Activated CD8-positive, alpha-beta memory T cell treated with anti-CD3 and anti-CD28 coated beads, Interleukin-2, amount 10 ng/mL, durations not matched to agents 7 days and 5 days (primary cell): ENCODE measurements around the gene FKBP8. TPM values are rescaled to one million over a fixed set of nuclear protein-coding genes. Genes with fewer than 3 reads are reported as not detected.
"Not testable (repeated sequence)": the region's sequence is repeated elsewhere in the genome, so short reads cannot be mapped to it uniquely, and the experiment has no call there.

Experiments used
- ATAC-seq: fragments of 150-1000 bp; cut with Tn5 transposase; one replicate; pipeline ENCODE4 v1.10.0; 2021; ENCODE audit warnings: moderate library complexity
- CTCF ChIA-PET: fragments of 350-600 bp; sonication (Branson Sonifier 250); formaldehyde crosslinking; loops from one replicate; lab custom pipeline; 2021; ENCODE audit warnings: antibody characterized with exemption; lab: Charles Lee
- DNase-seq: peaks from one replicate; pipeline ENCODE4 v3.0.0-alpha.2; 2020
- H3K27ac Mint-ChIP-seq: one replicate; pipeline ENCODE4 v1.8.0; 2021; ENCODE audit warnings: mild to moderate bottlenecking, mixed read lengths
- H3K27me3 Mint-ChIP-seq: one replicate; pipeline ENCODE4 v1.8.0; 2021; ENCODE audit warnings: mixed read lengths
- H3K36me3 Mint-ChIP-seq: one replicate; pipeline ENCODE4 v1.8.0; 2021; ENCODE audit warnings: mild to moderate bottlenecking, mixed read lengths
- H3K4me1 Mint-ChIP-seq: one replicate; pipeline ENCODE4 v1.8.0; 2021; ENCODE audit warnings: mixed read lengths
- H3K4me3 Mint-ChIP-seq: one replicate; pipeline ENCODE4 v1.8.0; 2021; ENCODE audit warnings: mild to moderate bottlenecking, moderate library complexity, mixed read lengths
- H3K9me3 Mint-ChIP-seq: one replicate; pipeline ENCODE4 v1.8.0; 2022; ENCODE audit warnings: low read depth, mixed read lengths
- total RNA-seq, 2 experiments: library from RNA; stranded (reverse); gene quantifications; one replicate each; pipeline ENCODE4 v1.2.3, GENCODE V29; 2021

The FKBP8 gene
- total RNA-seq, 2 experiments from 2014 or later, result 220 to 286 TPM

DNA sequence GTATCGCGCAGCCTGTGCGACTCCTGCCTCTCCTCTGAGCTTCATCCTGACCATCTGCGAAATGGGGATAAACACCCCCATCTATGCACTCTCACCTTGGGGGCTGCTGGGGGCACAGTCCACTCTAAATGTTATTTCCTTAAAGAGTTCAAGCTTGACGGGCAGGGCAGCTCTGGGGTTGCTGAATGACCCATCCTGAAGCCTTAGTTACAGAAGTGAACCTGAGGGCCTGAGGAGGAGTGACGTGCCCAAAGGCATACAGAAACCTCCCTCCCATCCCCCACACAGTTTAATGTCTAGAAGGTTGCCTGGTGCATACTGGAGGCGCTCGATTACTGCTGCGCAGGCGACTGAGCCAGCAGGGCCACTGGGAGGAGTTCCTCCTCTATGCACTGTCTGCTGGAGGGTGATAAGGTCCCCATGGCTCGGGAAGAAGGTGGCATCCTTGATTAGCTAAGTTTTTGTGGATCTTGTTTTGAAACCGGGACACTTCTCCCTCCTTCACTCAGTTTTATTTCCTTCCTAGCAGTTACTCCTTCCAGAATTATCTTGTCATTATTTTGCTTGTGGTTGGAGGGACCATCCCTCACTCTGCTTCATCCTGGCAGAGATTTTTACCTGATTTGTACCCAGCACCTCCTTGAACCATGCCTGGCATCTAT is 572 bp upstream of the FKBP8 start:
- CTCF ChIA-PET, result interaction anchor here (0.6 to 5.4 kb wide), 27 partner anchors 8 to 457 kb away, joined by 3 to 48 read pairs (median 3); partner anchors contain the start of genes ELL, IL12RB1, KXD1 and UBA52
- DNase-seq (peak; percentile 92), ATAC-seq (peak; percentile 86)
- Mint-ChIP-seq H3K36me3 (peaks cover 12% of the 10 kb centered on the region), H3K9me3 (no peaks in the 10 kb centered on the region), H3K4me1 (peaks cover 27% of the 10 kb centered on the region), H3K27ac (peak overlapping the region; percentile 98), H3K27me3 (no peaks in the 10 kb centered on the region), H3K4me3 (peak overlapping the region; percentile 88)

DNA sequence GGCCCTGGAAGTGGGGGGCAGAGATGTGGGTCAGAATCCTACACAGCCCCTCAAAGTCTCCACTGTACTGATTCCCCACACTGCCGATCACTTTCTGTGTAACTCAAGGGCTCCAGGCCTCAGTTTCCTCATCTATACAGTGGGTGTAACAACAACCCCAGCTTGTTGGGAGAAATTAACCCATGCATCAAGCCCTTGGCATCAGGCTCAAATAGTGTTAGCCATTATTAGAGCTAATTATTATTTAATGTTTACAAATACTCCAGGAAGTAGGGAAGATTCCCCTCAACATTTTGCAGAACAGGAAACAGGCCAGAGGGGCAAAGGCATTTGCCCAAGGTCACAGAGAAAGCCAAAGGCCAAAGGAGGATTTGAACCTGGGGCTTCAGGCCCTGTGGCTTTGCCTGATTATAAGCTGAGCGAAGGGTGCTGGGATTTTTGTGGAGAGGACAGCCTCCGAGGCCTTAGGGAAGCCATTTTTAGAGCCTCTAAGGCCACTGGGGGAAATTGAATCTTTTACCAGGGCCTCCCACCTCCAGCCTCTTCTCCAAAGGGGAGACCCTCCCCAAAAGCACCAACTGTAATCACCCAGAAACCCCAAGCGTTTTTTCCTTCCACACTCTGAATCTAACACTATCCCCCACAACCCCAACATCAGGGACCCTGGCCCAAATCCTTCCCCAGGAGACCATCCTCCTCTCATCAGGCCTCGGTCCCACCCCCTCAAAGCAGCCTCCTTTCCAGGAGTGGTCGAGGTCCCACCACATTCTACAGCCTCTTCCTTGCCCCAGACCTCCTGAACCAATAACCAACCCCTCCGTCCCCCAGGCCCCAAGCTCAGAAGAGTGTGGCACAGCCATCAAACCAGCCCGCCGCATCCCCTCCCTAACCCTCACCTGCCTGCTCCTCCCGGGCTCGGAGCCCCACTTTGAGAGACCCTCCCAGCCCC is 1.1 kb downstream of the FKBP8 start:
- no peaks in the 10 kb centered on the region for H3K27me3 Mint-ChIP-seq
- H3K36me3 Mint-ChIP-seq, result peaks cover 12% of the 10 kb centered on the region
- no peaks in the 10 kb centered on the region for H3K9me3 Mint-ChIP-seq
- CTCF ChIA-PET, result interaction anchor here (0.7 to 2.0 kb wide), 7 partner anchors 11 to 65 kb away, joined by 3 to 8 read pairs (median 4); partner anchors contain the start of gene ELL
- H3K27ac Mint-ChIP-seq, result peak overlapping the region; percentile 90
- ATAC-seq, result no peak
- DNase-seq, result peak; percentile 51
- peaks cover 27% of the 10 kb centered on the region for H3K4me1 Mint-ChIP-seq
- H3K4me3 Mint-ChIP-seq, result peak overlapping the region; percentile 84

DNA sequence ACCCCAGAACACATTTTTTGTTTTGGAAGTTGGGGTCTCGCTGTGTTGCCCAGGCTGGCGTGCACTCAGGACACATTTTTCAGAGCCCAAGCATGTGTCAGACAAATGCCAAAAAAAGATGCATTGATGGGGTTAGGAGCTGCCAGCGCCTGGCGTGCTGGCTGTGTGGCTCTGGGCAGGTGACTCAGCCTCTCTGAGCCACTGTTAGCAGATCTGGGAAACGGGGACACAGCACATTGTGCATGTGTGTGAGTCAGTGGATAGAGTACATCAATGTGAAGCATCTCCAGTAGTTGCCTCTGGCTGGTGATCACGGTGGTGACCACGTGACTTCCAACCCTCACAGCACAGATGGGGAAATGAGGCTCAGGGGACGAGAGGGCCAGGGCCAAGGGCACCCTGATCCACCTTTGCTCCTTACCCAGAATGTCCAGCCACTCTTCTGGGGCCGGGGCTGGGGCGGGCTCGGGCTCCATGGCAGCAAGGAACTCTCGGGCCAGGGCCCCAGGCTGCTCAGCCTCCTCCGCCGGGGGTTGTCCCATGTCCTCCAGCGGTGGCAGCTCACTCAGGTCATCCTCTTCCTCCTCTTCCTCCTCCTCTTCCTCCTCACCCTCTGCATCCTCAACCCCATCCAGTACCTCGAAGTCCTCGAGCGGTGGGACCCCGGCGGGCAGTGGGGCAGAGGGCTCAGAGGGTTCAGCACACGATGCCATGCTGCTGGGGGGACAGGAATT is 1.9 kb downstream of the FKBP8 start:
- Mint-ChIP-seq H3K27ac (peak overlapping the region; percentile 34), H3K9me3 (no peaks in the 10 kb centered on the region), H3K27me3 (no peaks in the 10 kb centered on the region), H3K4me3 (peak overlapping the region; percentile 23), H3K36me3 (peaks cover 15% of the 10 kb centered on the region), H3K4me1 (peaks cover 27% of the 10 kb centered on the region)
- ATAC-seq (no peak), DNase-seq (no peak)
- CTCF ChIA-PET, result interaction anchor here (1.0 to 2.0 kb wide), 4 partner anchors 21 to 64 kb away, joined by 3 to 8 read pairs (median 4); no protein-coding TSS in a partner anchor

DNA sequence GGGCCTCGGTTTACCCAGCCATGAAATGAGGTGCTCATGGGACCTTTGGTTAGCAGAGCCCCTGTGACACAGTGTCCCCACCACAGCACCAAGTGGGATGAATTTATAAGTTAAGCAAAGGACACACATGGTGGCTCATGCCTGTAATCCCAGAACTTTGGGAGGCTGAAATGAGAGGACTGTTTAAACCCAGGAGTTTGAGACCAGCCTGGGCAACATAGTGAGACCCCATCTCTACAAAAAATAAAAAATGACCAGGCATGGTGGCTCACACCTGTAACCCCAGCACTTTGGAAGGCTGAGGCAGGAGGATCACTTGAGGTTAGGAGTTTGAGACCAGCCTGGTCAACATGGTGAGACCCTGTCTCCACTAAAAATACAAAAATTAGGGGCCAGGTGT is 3.2 kb downstream of the FKBP8 start:
- not testable (repeated sequence) for H3K9me3 Mint-ChIP-seq

DNA sequence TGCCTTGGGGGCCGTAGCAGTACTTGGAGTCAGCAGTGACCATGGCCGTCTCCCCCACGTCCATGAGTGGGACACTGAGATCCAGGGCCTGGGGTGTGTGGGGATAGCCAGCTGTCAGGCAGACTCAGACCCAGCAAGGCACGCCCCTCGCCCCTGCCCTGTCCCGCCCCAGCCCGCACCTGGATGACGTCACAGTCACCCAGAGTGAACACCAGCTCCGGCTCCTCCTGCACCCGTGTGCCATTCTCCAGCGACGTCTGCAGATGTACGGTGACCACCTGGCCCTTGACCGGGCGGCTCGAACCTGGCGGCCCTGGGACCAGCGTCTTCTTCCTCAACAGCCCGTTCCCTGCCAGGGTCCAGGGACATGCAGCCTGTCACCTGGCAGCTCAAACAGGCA is 4.0 kb downstream of the FKBP8 start:
- Mint-ChIP-seq H3K9me3 (no peaks in the 10 kb centered on the region), H3K4me3 (no peak overlapping the region), H3K27ac (no peak overlapping the region), H3K4me1 (peaks cover 21% of the 10 kb centered on the region), H3K36me3 (peaks cover 15% of the 10 kb centered on the region), H3K27me3 (no peaks in the 10 kb centered on the region)
- CTCF ChIA-PET, result interaction anchor here (1.0 to 1.5 kb wide), 2 partner anchors 17 to 68 kb away, joined by 3 read pairs; partner anchors contain the start of gene ELL
- ATAC-seq, result no peak
- no peak for DNase-seq

More for the DNA sequence above, 3.2 kb downstream of the FKBP8 start:
- DNase-seq, H3K27ac Mint-ChIP-seq, H3K4me3 Mint-ChIP-seq, H3K27me3 Mint-ChIP-seq, ATAC-seq: not testable (repeated sequence)
- Mint-ChIP-seq H3K4me1 (peaks cover 26% of the 10 kb centered on the region), H3K36me3 (peaks cover 15% of the 10 kb centered on the region)
- CTCF ChIA-PET, result interaction anchor here (1.0 kb wide), 1 partner anchor 18 kb away, joined by 3 read pairs; the partner anchor contains the start of gene ELL

DNA sequence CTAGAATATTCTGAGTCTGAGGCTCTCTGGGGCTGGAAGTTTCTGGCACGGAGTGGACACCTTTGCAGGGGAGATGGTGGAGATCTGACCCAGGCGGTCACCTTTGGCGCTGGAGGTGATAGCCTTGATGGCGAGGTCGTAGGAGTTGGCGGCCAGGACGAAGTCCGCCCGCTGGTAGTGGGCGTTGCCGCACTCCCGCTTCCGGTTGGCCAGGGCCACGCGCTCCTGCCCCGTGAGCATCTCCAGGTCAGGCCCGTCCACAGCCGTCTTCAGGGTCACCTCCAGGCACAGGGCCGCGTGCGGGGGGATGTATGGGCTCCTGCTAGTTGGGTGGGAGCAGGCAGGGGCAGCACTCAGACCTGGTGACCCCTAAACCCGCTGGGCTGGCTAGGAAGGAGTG is 5.3 kb downstream of the FKBP8 start:
- ATAC-seq, result no peak
- DNase-seq, result no peak
- Mint-ChIP-seq H3K4me3 (no peak overlapping the region), H3K4me1 (peaks cover 14% of the 10 kb centered on the region), H3K9me3 (no peaks in the 10 kb centered on the region), H3K27ac (no peak overlapping the region), H3K27me3 (no peaks in the 10 kb centered on the region), H3K36me3 (peaks cover 15% of the 10 kb centered on the region)
- CTCF ChIA-PET, result interaction anchor here (0.6 kb wide), 1 partner anchor 24 kb away, joined by 3 read pairs; no protein-coding TSS in a partner anchor

DNA sequence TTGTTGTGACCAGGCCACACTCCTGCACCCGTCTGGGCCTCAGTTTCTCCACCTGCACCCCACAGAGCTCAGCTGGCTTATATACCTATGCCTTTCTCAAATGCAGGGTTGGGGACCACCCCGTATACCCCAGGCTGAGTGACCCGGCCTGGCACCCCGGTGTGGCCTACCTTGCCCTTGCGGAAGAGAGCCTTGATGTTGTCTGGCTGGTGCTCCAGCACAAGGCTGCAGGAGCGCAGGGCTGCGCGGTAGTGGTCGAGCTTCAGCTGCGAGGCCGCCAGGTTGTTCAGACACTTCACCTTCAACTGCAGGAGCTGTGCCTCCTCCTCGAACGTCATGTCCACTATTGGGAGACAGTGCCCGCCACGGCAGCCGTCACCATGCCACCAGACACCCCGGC is 5.9 kb downstream of the FKBP8 start:
- DNase-seq (no peak), ATAC-seq (no peak)
- CTCF ChIA-PET, result no interaction called here
- no peak overlapping the region for H3K4me3 Mint-ChIP-seq
- peaks cover 12% of the 10 kb centered on the region for H3K4me1 Mint-ChIP-seq
- peaks cover 18% of the 10 kb centered on the region for H3K36me3 Mint-ChIP-seq
- H3K27ac Mint-ChIP-seq, result no peak overlapping the region
- no peaks in the 10 kb centered on the region for H3K27me3 Mint-ChIP-seq
- H3K9me3 Mint-ChIP-seq, result no peaks in the 10 kb centered on the region

DNA sequence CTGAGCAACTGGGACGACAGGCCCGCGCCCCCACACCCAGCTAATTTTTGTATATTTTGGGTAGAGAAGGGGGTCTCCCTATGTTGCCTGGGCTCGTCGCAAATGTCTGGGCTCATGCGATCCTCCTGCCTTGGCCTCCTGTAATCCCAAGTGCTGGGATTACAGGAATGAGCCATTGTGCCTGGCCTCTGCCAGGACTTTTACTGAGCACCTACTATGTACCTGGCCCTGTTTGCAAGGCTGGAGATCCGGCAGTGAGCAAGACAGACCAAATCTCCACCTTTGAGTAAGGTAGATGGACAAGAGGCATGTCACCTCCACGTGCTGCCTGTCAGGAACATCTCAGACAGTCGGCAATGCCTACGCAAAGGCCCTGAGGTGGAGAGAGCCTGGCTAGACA is 6.9 kb downstream of the FKBP8 start:
- Mint-ChIP-seq H3K4me1 (peaks cover 6% of the 10 kb centered on the region), H3K27ac (no peak overlapping the region), H3K9me3 (no peaks in the 10 kb centered on the region), H3K27me3 (no peaks in the 10 kb centered on the region), H3K36me3 (peaks cover 22% of the 10 kb centered on the region), H3K4me3 (no peak overlapping the region)
- DNase-seq (no peak), ATAC-seq (no peak)
- CTCF ChIA-PET, result interaction anchor here (0.6 to 1.4 kb wide), 2 partner anchors 54 to 1059 kb away, joined by 3 to 6 read pairs; no protein-coding TSS in a partner anchor

DNA sequence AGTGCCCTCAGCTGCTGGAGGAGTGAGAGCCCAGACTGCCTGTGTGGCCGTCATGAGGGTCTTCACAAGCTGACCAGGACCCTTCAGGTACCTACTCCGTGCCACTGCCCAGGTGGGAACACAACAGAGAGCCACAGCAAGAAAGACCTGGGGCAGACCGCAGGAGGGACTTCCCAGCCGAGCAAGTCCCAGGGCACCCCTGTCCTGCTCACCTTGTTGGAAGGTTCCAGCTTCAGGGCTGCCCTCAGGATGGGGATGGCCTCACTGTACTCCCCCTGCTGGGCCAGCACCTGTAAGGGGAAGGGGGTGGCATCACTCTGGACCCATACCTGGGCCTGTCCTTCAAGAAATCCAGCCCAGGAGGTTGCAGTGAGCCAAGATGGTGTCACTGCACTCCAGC is 10.3 kb downstream of the FKBP8 start:
- H3K27me3 Mint-ChIP-seq, result no peaks in the 10 kb centered on the region
- no peak for ATAC-seq
- peaks cover 14% of the 10 kb centered on the region for H3K36me3 Mint-ChIP-seq
- CTCF ChIA-PET, result no interaction called here
- no peak for DNase-seq
- H3K4me1 Mint-ChIP-seq, result no peaks in the 10 kb centered on the region
- no peaks in the 10 kb centered on the region for H3K9me3 Mint-ChIP-seq
- no peak overlapping the region for H3K27ac Mint-ChIP-seq
- no peak overlapping the region for H3K4me3 Mint-ChIP-seq

DNA sequence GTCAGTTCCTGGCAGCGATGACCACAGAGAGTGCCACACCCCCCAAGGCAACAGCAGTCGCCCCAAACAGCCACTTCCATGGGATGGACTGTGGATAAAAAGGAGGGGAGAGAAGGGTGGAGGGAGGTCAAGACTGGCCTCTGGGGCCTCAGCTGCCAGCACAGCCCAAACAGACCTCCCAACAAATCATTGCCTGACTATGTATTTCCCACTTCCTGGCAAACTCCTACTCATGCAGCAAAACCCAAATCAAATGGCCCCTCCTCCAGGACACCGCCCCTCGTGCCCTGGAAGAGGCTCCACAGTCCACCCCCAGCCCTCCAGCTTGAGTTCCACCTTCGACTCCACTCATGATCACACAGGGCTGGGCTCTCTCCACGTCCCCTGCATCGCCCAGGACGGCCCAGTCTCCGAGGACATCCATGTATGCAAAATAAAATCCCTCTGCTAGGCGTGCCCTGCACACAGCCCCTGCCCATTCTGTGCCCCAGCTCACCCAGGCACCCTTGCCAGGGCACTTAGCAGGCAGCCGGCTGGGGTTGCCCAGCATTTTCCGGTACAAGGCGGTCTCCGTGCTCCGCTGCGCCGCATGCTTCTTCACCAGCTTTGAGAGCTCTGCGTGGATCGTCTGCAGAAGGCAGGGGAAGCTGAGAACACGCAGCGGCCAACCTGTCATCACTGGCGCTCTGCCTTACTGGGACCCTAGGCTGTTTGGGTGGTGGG is 11.0 kb downstream of the FKBP8 start:
- Mint-ChIP-seq H3K4me3 (no peak overlapping the region), H3K36me3 (peaks cover 14% of the 10 kb centered on the region), H3K9me3 (no peaks in the 10 kb centered on the region), H3K4me1 (no peaks in the 10 kb centered on the region), H3K27ac (no peak overlapping the region), H3K27me3 (no peaks in the 10 kb centered on the region)
- CTCF ChIA-PET, result no interaction called here
- DNase-seq, result no peak
- ATAC-seq, result peak; percentile 16

DNA sequence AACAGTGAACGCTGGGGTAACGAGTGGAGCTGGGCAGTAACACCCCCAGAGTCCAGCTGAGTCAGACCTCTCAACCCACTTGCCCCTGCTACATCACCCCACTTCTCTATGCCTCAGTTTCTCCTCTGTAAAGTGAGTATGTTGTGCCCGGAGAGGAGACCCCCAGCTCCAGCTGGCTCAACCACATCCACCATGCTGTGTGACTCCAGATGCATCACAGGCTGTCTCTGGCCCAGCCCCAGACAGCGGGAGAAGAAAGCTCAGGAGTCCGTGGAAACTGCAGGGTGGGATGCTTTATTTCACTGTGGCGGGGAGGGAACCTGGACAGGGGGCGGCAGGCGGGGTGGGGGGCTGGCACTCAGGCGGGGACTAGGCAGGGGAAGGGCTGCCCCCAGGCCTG is 11.9 kb downstream of the FKBP8 start:
- peaks cover 12% of the 10 kb centered on the region for H3K36me3 Mint-ChIP-seq
- H3K4me3 Mint-ChIP-seq, result no peak overlapping the region
- DNase-seq (no peak), ATAC-seq (no peak)
- no peaks in the 10 kb centered on the region for H3K27me3 Mint-ChIP-seq
- no peaks in the 10 kb centered on the region for H3K9me3 Mint-ChIP-seq
- CTCF ChIA-PET, result interaction anchor here (1.2 to 1.4 kb wide), 2 partner anchors 11 kb away, joined by 4 read pairs; no protein-coding TSS in a partner anchor
- H3K27ac Mint-ChIP-seq, result no peak overlapping the region
- no peaks in the 10 kb centered on the region for H3K4me1 Mint-ChIP-seq

DNA sequence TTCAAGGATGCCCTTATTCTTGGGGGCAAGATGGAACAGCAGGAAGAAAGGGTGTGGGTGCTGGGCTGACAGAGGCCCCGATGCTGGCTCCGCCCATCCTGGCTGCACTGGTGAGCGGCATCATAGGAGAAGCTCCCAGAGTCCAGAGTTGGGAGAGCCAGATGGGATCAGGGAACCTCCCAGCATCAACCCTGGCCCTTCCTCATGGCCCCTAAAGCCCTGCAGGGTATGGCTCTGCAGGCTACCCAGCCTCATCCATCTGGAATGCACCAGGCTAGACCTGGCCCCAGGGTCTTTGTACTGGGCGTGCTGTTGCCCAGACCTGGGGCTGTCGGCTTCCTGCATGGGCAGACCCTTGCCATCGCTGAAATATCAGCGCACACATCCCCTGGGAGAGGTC is 13.6 kb downstream of the FKBP8 start:
- H3K9me3 Mint-ChIP-seq, result no peaks in the 10 kb centered on the region
- ATAC-seq (no peak), DNase-seq (no peak)
- no peak overlapping the region for H3K4me3 Mint-ChIP-seq
- no peak overlapping the region for H3K27ac Mint-ChIP-seq
- CTCF ChIA-PET, result no interaction called here
- H3K27me3 Mint-ChIP-seq, result no peaks in the 10 kb centered on the region
- peaks cover 11% of the 10 kb centered on the region for H3K36me3 Mint-ChIP-seq
- no peaks in the 10 kb centered on the region for H3K4me1 Mint-ChIP-seq
